Lung (tissue), 12 donors: ENCODE data around the gene APIP. TPM values are rescaled to one million over a fixed set of nuclear protein-coding genes. Genes with fewer than 3 reads are reported as not detected.

Experiments
- ATAC-seq: fragments of 200-7000 bp; cut with Tn5 transposase; one replicate; pipeline ENCODE4 v1.9.1; 2020; ENCODE audit warnings: moderate number of reproducible peaks; ENCODE audit not compliant: insufficient read depth, low FRiP score
- DNase-seq, 3 donors: peaks; one replicate each; pipeline ENCODE4 v3.0.0-alpha.2; 2013 to 2017
- H3K27ac ChIP-seq, 2 donors: one replicate each; pipeline ENCODE4 v1.5.1; 2013; ENCODE audit warnings: mild to moderate bottlenecking in 2 of 2, moderate library complexity in 2 of 2, control low read depth in 1 of 2, inconsistent platforms in 1 of 2, low read depth in 1 of 2, low read length in 1 of 2
- H3K27me3 ChIP-seq, 3 donors: one replicate each; pipeline ENCODE4 v1.5.1; 2013; ENCODE audit warnings: low read length in 2 of 3; ENCODE audit not compliant: control insufficient read depth in 3 of 3, insufficient read depth in 3 of 3
- H3K36me3 ChIP-seq, 4 donors: one replicate each; pipeline ENCODE4 v1.5.1; 2013; ENCODE audit warnings: low read length in 4 of 4, mild to moderate bottlenecking in 1 of 4, moderate library complexity in 1 of 4; ENCODE audit not compliant: control insufficient read depth in 4 of 4, insufficient read depth in 4 of 4
- H3K4me1 ChIP-seq, 5 donors: one replicate each; pipeline ENCODE4 v1.5.1; 2013; ENCODE audit warnings: low read length in 5 of 5, mild to moderate bottlenecking in 2 of 5, moderate library complexity in 1 of 5; ENCODE audit not compliant: control insufficient read depth in 5 of 5, insufficient read depth in 5 of 5
- H3K4me3 ChIP-seq: one replicate; pipeline ENCODE4 v1.5.1; 2013; ENCODE audit warnings: mild to moderate bottlenecking, control low read depth, moderate library complexity
- H3K9ac ChIP-seq, 2 donors: one replicate each; pipeline ENCODE4 v1.5.1; 2013; ENCODE audit warnings: low read length in 2 of 2, control low read depth in 1 of 2; ENCODE audit not compliant: insufficient read depth in 1 of 2
- H3K9me3 ChIP-seq, 4 donors: one replicate each; pipeline ENCODE4 v1.5.1; 2013; ENCODE audit warnings: low read length in 3 of 4, mild to moderate bottlenecking in 1 of 4, moderate library complexity in 1 of 4; ENCODE audit not compliant: control insufficient read depth in 4 of 4, insufficient read depth in 3 of 4
- WGBS, 2 donors: extraction: QIAGEN DNeasy Blood & Tissue Kit; methylation state at CpG; one replicate each; pipeline ENCODE4 v1.1.7; 2013; 5-methylcytosine and 5-hydroxymethylcytosine counted together
- polyA plus RNA-seq, 2 donors: library from polyadenylated mRNA; stranded (reverse); fragments of 200-250 nt; gene quantifications; one replicate each; pipeline ENCODE4 v1.2.1, GENCODE V29; 2013
- total RNA-seq, 2 donors: library from RNA; depleted of rRNA in 1 of 2; stranded (reverse); fragments of >200 nt in 1 of 2; gene quantifications; one replicate each; pipeline ENCODE4 v1.2.1, GENCODE V29; 2014 to 2021
- TF ChIP-seq, protein P1 (sequence below): IDR thresholded peaks from 2 replicates; pipeline ENCODE4 v1.5.1; 2012; ENCODE audit warnings: mild to moderate bottlenecking; ENCODE audit errors: control extremely low read depth, extremely low read depth
- donor health status: control.
- donor health status: control.
- donor health status: Bipolar disorder and iron deficiency.
- donor health status: healthy.
- donor health status: DM: yes; HTN: yes; CAD: no.

Gene APIP
- total and polyA plus RNA-seq, 4 donors, result 21.7 to 28.9 (median 26.1) TPM

DNA sequence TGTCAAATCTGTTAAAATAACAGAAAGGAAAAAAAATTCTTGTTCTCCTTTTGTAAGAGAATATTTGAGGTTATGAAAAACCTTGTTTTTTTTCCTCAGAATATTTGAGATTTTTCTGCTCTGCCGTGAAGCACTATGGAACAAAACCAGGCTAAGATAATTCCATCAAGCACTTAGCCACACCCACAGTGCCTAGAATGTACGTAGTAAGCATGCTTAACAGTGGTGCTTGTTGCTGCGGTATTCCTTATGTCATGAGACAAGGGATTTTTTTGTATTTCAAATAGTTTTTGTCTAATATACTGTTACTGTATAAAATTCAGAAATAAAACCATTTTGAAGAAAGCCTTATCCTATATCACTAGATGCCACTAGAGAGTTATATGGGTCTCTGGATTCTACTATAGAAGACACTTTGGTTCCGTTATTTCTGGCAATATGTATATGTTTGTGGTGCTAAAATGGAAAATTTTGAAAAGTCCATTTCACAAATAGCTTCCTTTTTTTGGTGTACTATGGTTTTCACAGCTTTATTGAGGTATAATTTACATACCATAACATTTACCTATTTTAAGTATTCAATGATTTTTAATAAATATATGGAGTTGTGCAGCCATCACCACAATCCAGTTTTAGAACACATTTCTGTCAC lies 24.0 kb upstream of the APIP start:
- TF ChIP-seq, protein P1, sequence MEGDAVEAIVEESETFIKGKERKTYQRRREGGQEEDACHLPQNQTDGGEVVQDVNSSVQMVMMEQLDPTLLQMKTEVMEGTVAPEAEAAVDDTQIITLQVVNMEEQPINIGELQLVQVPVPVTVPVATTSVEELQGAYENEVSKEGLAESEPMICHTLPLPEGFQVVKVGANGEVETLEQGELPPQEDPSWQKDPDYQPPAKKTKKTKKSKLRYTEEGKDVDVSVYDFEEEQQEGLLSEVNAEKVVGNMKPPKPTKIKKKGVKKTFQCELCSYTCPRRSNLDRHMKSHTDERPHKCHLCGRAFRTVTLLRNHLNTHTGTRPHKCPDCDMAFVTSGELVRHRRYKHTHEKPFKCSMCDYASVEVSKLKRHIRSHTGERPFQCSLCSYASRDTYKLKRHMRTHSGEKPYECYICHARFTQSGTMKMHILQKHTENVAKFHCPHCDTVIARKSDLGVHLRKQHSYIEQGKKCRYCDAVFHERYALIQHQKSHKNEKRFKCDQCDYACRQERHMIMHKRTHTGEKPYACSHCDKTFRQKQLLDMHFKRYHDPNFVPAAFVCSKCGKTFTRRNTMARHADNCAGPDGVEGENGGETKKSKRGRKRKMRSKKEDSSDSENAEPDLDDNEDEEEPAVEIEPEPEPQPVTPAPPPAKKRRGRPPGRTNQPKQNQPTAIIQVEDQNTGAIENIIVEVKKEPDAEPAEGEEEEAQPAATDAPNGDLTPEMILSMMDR, result no peak
- peaks cover 0 to 4% (median 0%) of the 10 kb centered on the region in 5 donors for H3K4me1 ChIP-seq
- H3K4me3 ChIP-seq, result no peak overlapping the region
- peaks cover 0 to 2% (median 0%) of the 10 kb centered on the region in 4 donors for H3K9me3 ChIP-seq
- ATAC-seq (no peak), DNase-seq (peak in 1 of 3 donors; percentile 40)
- no peak overlapping the region for H3K9ac ChIP-seq
- H3K36me3 ChIP-seq, result peaks cover 0 to 2% (median under 1%) of the 10 kb centered on the region in 4 donors
- WGBS, 2 donors, result 70 to 74% methylated on average over 4 of the region's 4 CpGs
- H3K27me3 ChIP-seq, result no peaks in the 10 kb centered on the region
- no peak overlapping the region for H3K27ac ChIP-seq

DNA sequence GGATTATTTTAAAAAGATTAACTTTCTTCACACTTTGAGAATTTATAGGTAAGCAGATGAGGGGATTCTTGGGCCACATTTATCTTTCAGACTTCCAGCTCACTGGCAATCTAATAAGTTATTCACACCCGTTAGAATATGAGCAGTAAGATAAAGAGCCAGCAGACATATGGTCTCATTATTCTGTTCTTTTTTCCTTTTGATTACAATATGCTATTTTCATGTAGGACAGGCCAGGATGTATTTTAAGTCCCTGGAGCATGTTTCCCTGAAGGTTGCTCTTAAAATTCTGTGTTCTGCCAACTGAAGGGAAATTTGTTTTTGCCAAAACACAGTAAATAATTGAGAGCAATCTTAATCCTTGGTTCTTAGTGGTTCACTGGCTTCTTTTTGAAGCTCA lies 22.4 kb upstream of the APIP start:
- peaks cover 0 to 5% (median under 1%) of the 10 kb centered on the region in 4 donors for H3K36me3 ChIP-seq
- TF ChIP-seq, protein P1, result no peak
- no peak overlapping the region for H3K9ac ChIP-seq
- H3K4me3 ChIP-seq, result no peak overlapping the region
- no peak for ATAC-seq
- peaks cover 0 to 4% (median 0%) of the 10 kb centered on the region in 5 donors for H3K4me1 ChIP-seq
- no peaks in the 10 kb centered on the region for H3K9me3 ChIP-seq
- H3K27me3 ChIP-seq, result no peaks in the 10 kb centered on the region
- WGBS, 2 donors, result 85 to 87% methylated on average over 1 of the region's 1 CpG
- no peak for DNase-seq
- H3K27ac ChIP-seq, result no peak overlapping the region

DNA sequence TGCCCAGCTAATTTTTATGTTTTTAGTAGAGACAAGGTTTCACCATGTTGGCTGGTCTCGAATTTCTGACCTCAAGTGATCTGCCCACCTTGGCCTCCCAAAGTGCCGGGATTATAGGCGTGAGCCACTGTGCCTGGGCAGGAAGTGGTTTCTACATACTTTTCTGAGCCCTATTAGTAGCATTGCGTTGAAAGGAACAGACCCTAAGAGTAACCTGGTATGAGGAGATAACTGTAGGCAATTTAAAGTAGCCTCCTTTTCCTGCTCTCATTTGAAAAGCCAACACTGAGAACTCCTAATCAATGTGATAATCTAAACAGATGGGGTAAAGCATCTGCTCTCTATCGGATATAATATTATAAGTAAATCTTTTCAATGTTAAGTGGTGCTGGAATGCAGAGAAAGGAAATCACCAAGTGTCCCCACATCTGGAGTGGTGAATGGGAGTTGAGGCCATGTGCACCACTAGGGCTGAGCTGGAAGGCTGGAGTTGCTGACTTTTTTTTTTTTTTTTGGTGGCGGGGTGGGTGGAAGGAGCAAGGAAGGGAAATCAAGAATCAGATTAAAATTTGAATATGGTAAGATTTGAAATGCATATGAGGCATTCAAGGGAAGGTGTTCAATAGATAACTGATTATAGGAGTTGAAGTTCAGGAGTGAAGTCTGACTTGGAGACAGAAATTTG lies 20.9 kb upstream of the APIP start:
- H3K27ac ChIP-seq, result no peak overlapping the region
- no peak overlapping the region for H3K9ac ChIP-seq
- no peak for ATAC-seq
- 56 to 79% methylated on average over 6 of the region's 6 CpGs for WGBS, 2 donors
- peaks cover 0 to 4% (median 0%) of the 10 kb centered on the region in 5 donors for H3K4me1 ChIP-seq
- TF ChIP-seq, protein P1, result no peak
- no peaks in the 10 kb centered on the region for H3K27me3 ChIP-seq
- H3K9me3 ChIP-seq, result no peaks in the 10 kb centered on the region
- H3K4me3 ChIP-seq, result no peak overlapping the region
- peaks cover 0 to 20% (median 4%) of the 10 kb centered on the region in 4 donors for H3K36me3 ChIP-seq
- DNase-seq, result no peak
